Measurements from ENCODE around the gene SLC22A7. TPM values are rescaled to one million over a fixed set of nuclear protein-coding genes. Genes with fewer than 3 reads are reported as not detected.

SLC22A7 gene
- total RNA-seq, 1 experiment from 2014 or later: not detected

DNA sequence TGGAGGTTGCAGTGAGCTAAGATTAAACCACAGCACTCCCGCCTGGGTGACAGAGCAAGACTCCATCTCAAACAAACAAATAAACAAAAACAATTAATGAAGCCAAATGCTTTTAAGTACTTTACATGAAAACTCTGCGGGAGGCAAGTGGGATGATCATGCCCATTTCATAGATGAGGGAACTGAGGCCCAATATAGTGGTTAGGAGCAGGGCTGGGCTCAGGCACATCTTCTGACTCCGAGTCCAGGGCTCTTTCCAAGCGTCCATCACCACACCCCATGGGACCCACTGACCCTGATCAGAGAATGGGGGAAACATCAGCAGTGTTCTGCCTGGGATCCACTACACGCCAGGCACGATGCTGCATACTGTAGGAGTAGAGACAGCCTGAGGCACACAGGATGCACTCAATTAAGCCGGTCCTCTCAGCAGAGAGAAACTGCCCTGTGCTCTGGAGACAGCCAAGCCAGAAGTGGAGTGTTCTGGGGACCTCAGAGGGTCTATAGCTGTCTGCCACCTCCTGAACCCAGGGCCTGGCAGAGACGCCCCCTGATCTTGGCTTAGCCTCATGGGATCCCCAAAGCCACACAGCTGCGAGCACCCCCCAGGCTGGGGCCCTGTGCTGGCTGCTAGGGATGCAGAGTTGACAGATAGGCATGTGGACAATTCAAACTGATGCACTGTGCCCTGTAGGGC, 41.2 kb upstream of the SLC22A7 start:
- DNase-seq: no peak

More for the DNA sequence above, 41.2 kb upstream of the SLC22A7 start:
- Histone ChIP-seq H2BK120ac (ENCODE audit: low read depth, low read length, poor library complexity, severe bottlenecking) (no peak overlapping the region), H4K20me1 (ENCODE audit: control insufficient read depth, insufficient read depth, insufficient read length) (no peaks in the 10 kb centered on the region), H2BK12ac (ENCODE audit: insufficient read length, low read depth, low read length) (no peak overlapping the region), H2AFZ (ENCODE audit: low read length) (no peak overlapping the region), H4K91ac (ENCODE audit: insufficient read length, low read depth, low read length) (no peak overlapping the region), H3K9ac (ENCODE audit: extremely low read depth, insufficient read length, low read length) (no peak overlapping the region), H4K8ac (replicated peaks; ENCODE audit: insufficient read length, low read depth, low read length) (no peak overlapping the region), H3K79me2 (ENCODE audit: insufficient read depth, low read length) (no peaks in the 10 kb centered on the region), H3K23me2 (ENCODE audit: insufficient read length, low read depth, low read length, poor library complexity, severe bottlenecking) (no peaks in the 10 kb centered on the region), H2BK5ac (ENCODE audit: insufficient read length, low read length) (no peak overlapping the region), H2AK5ac (ENCODE audit: insufficient read length, low read length) (no peak overlapping the region), H3K9me3 (ENCODE audit: control insufficient read depth, low read depth, low read length) (no peaks in the 10 kb centered on the region), H3T11ph (ENCODE audit: low read length) (no peak overlapping the region), H3K4me2 (ENCODE audit: insufficient read depth, insufficient read length, low read length) (no peak overlapping the region), H3K27me3 (ENCODE audit: insufficient read depth, low read length) (no peaks in the 10 kb centered on the region), H2BK15ac (ENCODE audit: low read depth, low read length) (no peak overlapping the region), H3K4me1 (ENCODE audit: insufficient read depth, low read length) (no peaks in the 10 kb centered on the region), H3K56ac (ENCODE audit: insufficient read length, low read depth, low read length) (no peak overlapping the region), H3K27ac (ENCODE audit: insufficient read length, low read depth, low read length) (no peak overlapping the region), H3K14ac (ENCODE audit: insufficient read depth, low read length) (no peak overlapping the region), H3K18ac (ENCODE audit: insufficient read length, low read depth, low read length) (no peak overlapping the region), H2BK20ac (ENCODE audit: low read depth, low read length, poor library complexity, severe bottlenecking) (no peak overlapping the region), H3K79me1 (ENCODE audit: insufficient read depth, low read depth, low read length, poor library complexity, severe bottlenecking) (no peaks in the 10 kb centered on the region), H3K23ac (ENCODE audit: insufficient read length, low read depth, low read length) (no peak overlapping the region), H3K4ac (ENCODE audit: low read depth, low read length) (no peak overlapping the region), H4K5ac (ENCODE audit: insufficient read length, low read depth, low read length) (no peak overlapping the region)
- Mint-ChIP-seq H3K9me3 (no peaks in the 10 kb centered on the region; a peak in 1 of 5 replicates), H3K27ac (no peak overlapping the region), H3K36me3 (ENCODE audit: insufficient read depth in 1 of 3, low read depth in 3 of 3) (peaks cover 0 to under 1% (median 0%) of the 10 kb centered on the region in 3 experiments; a peak in 1 of 7 replicates), H3K27me3 (ENCODE audit: low read depth) (peaks cover 5% of the 10 kb centered on the region), H3K4me1 (peaks cover 7 to 10% of the 10 kb centered on the region in 2 experiments), H3K4me3 (no peak overlapping the region)
- WGBS (ENCODE audit: extremely low coverage, insufficient read length, low lambda C conversion rate): no CpG with 5 or more reads among the region's 9 CpGs
- TF ChIP-seq, protein P1, sequence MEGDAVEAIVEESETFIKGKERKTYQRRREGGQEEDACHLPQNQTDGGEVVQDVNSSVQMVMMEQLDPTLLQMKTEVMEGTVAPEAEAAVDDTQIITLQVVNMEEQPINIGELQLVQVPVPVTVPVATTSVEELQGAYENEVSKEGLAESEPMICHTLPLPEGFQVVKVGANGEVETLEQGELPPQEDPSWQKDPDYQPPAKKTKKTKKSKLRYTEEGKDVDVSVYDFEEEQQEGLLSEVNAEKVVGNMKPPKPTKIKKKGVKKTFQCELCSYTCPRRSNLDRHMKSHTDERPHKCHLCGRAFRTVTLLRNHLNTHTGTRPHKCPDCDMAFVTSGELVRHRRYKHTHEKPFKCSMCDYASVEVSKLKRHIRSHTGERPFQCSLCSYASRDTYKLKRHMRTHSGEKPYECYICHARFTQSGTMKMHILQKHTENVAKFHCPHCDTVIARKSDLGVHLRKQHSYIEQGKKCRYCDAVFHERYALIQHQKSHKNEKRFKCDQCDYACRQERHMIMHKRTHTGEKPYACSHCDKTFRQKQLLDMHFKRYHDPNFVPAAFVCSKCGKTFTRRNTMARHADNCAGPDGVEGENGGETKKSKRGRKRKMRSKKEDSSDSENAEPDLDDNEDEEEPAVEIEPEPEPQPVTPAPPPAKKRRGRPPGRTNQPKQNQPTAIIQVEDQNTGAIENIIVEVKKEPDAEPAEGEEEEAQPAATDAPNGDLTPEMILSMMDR (conservative IDR thresholded peaks at IDR 0.05): no peak

Data from H9 (cell line).